Heart left ventricle (tissue), 16 donors: ENCODE results near the gene DACT2. TPM values are rescaled to one million over a fixed set of nuclear protein-coding genes. Genes with fewer than 3 reads are reported as not detected.
"Not testable (repeated sequence)": the region's sequence is repeated elsewhere in the genome, so short reads cannot be mapped to it uniquely, and the experiment has no call there.

Experiments used
- ATAC-seq, 4 donors: fragments of 200-7000 bp; cut with Tn5 transposase; one replicate each; pipeline ENCODE4 v1.9.1; 2020 to 2022; ENCODE audit warnings: moderate library complexity in 4 of 4, mild to moderate bottlenecking in 3 of 4, moderate number of reproducible peaks in 1 of 4
- DNase-seq, 5 donors: peaks; one replicate each; pipeline ENCODE4 v3.0.0-alpha.2; 2020
- H3K27ac ChIP-seq, 12 donors: fragments of 200-600 bp; sonication (generic) in 4 of 12; one replicate each; pipeline versions ENCODE4 v1.5.0 to v1.8.0; 2016 to 2022; ENCODE audit warnings: mild to moderate bottlenecking in 2 of 12
- H3K27me3 ChIP-seq, 9 donors: fragments of 200-600 bp; sonication (generic) in 2 of 9; one replicate each; pipeline versions ENCODE4 v1.5.1 to v1.8.0; 2016 to 2022; ENCODE audit warnings: mild to moderate bottlenecking in 3 of 9
- H3K36me3 ChIP-seq, 9 donors: fragments of 200-600 bp; sonication (generic) in 2 of 9; one replicate each; pipeline versions ENCODE4 v1.5.0 to v1.8.0; 2018 to 2022; ENCODE audit warnings: mild to moderate bottlenecking in 2 of 9
- H3K4me1 ChIP-seq, 12 donors: fragments of 200-600 bp; sonication (generic) in 4 of 12; one replicate each; pipeline versions ENCODE4 v1.5.0 to v1.8.0; 2016 to 2022; ENCODE audit warnings: mild to moderate bottlenecking in 3 of 12
- H3K4me3 ChIP-seq, 12 donors: fragments of 200-600 bp; sonication (generic) in 4 of 12; one replicate each; pipeline versions ENCODE4 v1.5.0 to v1.8.0; 2017 to 2022; ENCODE audit warnings: mild to moderate bottlenecking in 9 of 12, moderate library complexity in 4 of 12
- H3K9me3 ChIP-seq, 12 donors: fragments of 200-600 bp; sonication (generic) in 4 of 12; one replicate each; pipeline versions ENCODE4 v1.5.0 to v1.8.0; 2016 to 2022; ENCODE audit warnings: mild to moderate bottlenecking in 1 of 12
- CTCF ChIP-seq, 12 donors: fragments of 200-600 bp; sonication (generic) in 4 of 12; IDR thresholded peaks; one replicate each; pipeline versions ENCODE4 v1.5.0 to v1.8.0; 2018 to 2022; ENCODE audit warnings: antibody characterized with exemption in 12 of 12, mild to moderate bottlenecking in 5 of 12
- POLR2A ChIP-seq, 2 donors: fragments of 450-650 bp; IDR thresholded peaks; one replicate each; pipeline ENCODE4 v1.6.1; 2017; ENCODE audit warnings: antibody characterized with exemption in 2 of 2, mild to moderate bottlenecking in 2 of 2, moderate library complexity in 2 of 2
- WGBS, 4 donors: extraction: QIAGEN DNeasy Blood & Tissue Kit in 2 of 4; methylation state at CpG; one replicate each; pipeline versions ENCODE4 v1.1.5 to v1.1.7; 2013 to 2018; 5-methylcytosine and 5-hydroxymethylcytosine counted together
- intact Hi-C, 10 donors: fragments of 100-400 bp; cut with DNase I; formaldehyde crosslinking; loops; one replicate each; pipeline versions ENCODE4 v1.11.1 to v1.14.2; 2022
- polyA plus RNA-seq, 2 donors: library from polyadenylated mRNA; stranded (reverse); fragments of 200-250 nt; gene quantifications; one replicate each; pipeline ENCODE4 v1.2.3, GENCODE V29; 2013
- total RNA-seq, 9 donors: library from RNA; depleted of rRNA in 2 of 9; stranded (reverse); fragments of >200 nt in 2 of 9; fragmentation: NEBNext Ultra II Directional in 3 of 9; extraction: Animal tissue kit (Norgen Biotek cat#: 25700) in 3 of 9; gene quantifications; one replicate each; pipeline versions ENCODE4 v1.1.0 to v1.2.4, GENCODE V29; 2016 to 2023
- donor health status: ischemic (EF 13 %, LVEDD 7.1; RV severe dilation, severe dysfunction).
- donor health status: healthy with polysubstance abuse.
- donor health status: DM: no; HTN: yes; CAD: no.
- donor health status: DM: no; HTN: no; CAD: no.
- donor health status: ischemic (EF 25% LVEDD 6.9; RV normal size, moderate dysfunction).
- donor health status: ischemic (EF 25% LVEDD 5.7; RV mildly dilated, moderate dysfunction).
- donor health status: healthy.
- donor health status: DM: yes; HTN: yes; CAD: no.
- donor health status: ischemic (EF 35%, LVEDD 5.7; RV mildly dilated, moderate dysfunction).
- donor health status: nonischemic (EF 11% LVEDD 7.7; RV severe dilation, severe dysfunction).
- donor health status: DM: yes; HTN: yes; CAD: no.
- donor health status: PGD.
- donor health status: ischemic (EF 29% LVEDD 5.4; RV normal size, mild dysfunction).
- donor health status: nonischemic (EF 23%, LVEDD 6.1; RV moderate dilation, normal function).

DACT2 gene
- total and polyA plus RNA-seq, 11 donors, result 0.14 to 3.8 (median 0.30) TPM

GRCh38 chr6:168361766-168362165 lies 42.2 kb upstream of the DACT2 start:
- WGBS, 4 donors, result 91 to 93% (median 91%) methylated on average over 9 of the region's 9 CpGs
- TF ChIP-seq CTCF (IDR thresholded peaks at IDR 0.05) (no peak), POLR2A (IDR thresholded peaks at IDR 0.05) (no peak)
- ATAC-seq (no peak), DNase-seq (no peak)
- Histone ChIP-seq H3K4me3 (no peak overlapping the region), H3K27me3 (peaks cover 0 to 20% (median 3%) of the 10 kb centered on the region in 9 donors), H3K27ac (no peak overlapping the region), H3K36me3 (no peaks in the 10 kb centered on the region), H3K4me1 (no peaks in the 10 kb centered on the region), H3K9me3 (peaks cover 0 to 14% (median 0%) of the 10 kb centered on the region in 12 donors)
- intact Hi-C loops, result loop anchor here in 1 of 10 donors (10.0 kb wide), 1 partner anchor 207 kb away; no protein-coding TSS in a partner anchor

- Histone ChIP-seq H3K4me3 (no peak overlapping the region), H3K4me1 (peaks cover 0 to 8% (median 0%) of the 10 kb centered on the region in 12 donors), H3K9me3 (peaks cover 0 to 11% (median 0%) of the 10 kb centered on the region in 12 donors), H3K27ac (no peak overlapping the region), H3K27me3 (peaks cover 0 to 33% (median 0%) of the 10 kb centered on the region in 9 donors), H3K36me3 (no peaks in the 10 kb centered on the region)
- no peak for TF ChIP-seq POLR2A (IDR thresholded peaks at IDR 0.05)
- no peak for TF ChIP-seq CTCF (IDR thresholded peaks at IDR 0.05)
- ATAC-seq (no peak), DNase-seq (peak in 1 of 5 donors; percentile 10)
- intact Hi-C loops, result loop anchor here in 7 of 10 donors (5.0 to 10.0 kb wide), 6 partner anchors 202 to 455 kb away; no protein-coding TSS in a partner anchor
- 76 to 83% (median 80%) methylated on average over 14 of the region's 14 CpGs for WGBS, 4 donors
Measured at GRCh38 chr6:168359794-168360193, 40.2 kb upstream of the DACT2 start.

GRCh38 chr6:168358842-168359420 lies 39.4 kb upstream of the DACT2 start:
- peaks cover 0 to 36% (median 0%) of the 10 kb centered on the region in 9 donors for H3K27me3 ChIP-seq
- H3K36me3 ChIP-seq, result no peaks in the 10 kb centered on the region
- intact Hi-C loops, result loop anchor here in 7 of 10 donors (5.0 to 10.0 kb wide), 6 partner anchors 202 to 454 kb away; no protein-coding TSS in a partner anchor
- DNase-seq, result no peak
- H3K4me1 ChIP-seq, result peaks cover 0 to 8% (median 0%) of the 10 kb centered on the region in 12 donors
- no peak for ATAC-seq
- H3K9me3 ChIP-seq, result peaks cover 0 to 11% (median 0%) of the 10 kb centered on the region in 12 donors
- 82 to 93% (median 90%) methylated on average over 10 to 15 of the region's 20 CpGs for WGBS, 4 donors
- TF ChIP-seq POLR2A (IDR thresholded peaks at IDR 0.05), result no peak
- no peak overlapping the region for H3K27ac ChIP-seq
- no peak overlapping the region for H3K4me3 ChIP-seq

- H3K27me3 ChIP-seq, result peaks cover 0 to 24% (median 0%) of the 10 kb centered on the region in 9 donors
- intact Hi-C loops, result loop anchor here in 7 of 10 donors (2.0 to 10.0 kb wide), 7 partner anchors 200 to 452 kb away; no protein-coding TSS in a partner anchor
Measured at GRCh38 chr6:168356872-168357271, 37.3 kb upstream of the DACT2 start.

More at GRCh38 chr6:168356872-168357271, 37.3 kb upstream of the DACT2 start:
- not testable (repeated sequence) for DNase-seq, ATAC-seq, H3K4me1 ChIP-seq, H3K27ac ChIP-seq, H3K4me3 ChIP-seq, H3K36me3 ChIP-seq
- 84 to 95% (median 94%) methylated on average over 8 to 20 of the region's 20 CpGs for WGBS, 4 donors
- peaks cover 0 to 12% (median 0%) of the 10 kb centered on the region in 12 donors for H3K9me3 ChIP-seq
